ENCODE data around the gene MLNR. TPM values are rescaled to one million over a fixed set of nuclear protein-coding genes. Genes with fewer than 3 reads are reported as not detected.
A peak's percentile ranks its signal among the peaks of the same experiment; 100 is the strongest.

MLNR gene
- not detected in 2 replicates for polyA plus RNA-seq (2014; cell fraction: cytosol; rRNA removed)
- not detected in 2 replicates for polyA plus RNA-seq (2014; cell fraction: nucleus; rRNA removed)

GRCh38 chr13:49220036-49220855, at the start of gene MLNR:
Gene MLNR, plus strand, starts transcription at chr13:49220338. Its CDS starts 0 bp downstream, at chr13:49220338.
- peak; percentile 50 for DNase-seq (ENCODE audit: low spot score)

- DNase-seq (ENCODE audit: low spot score) = no peak
These were observed 48.8 kb upstream of the MLNR start for GRCh38 chr13:49171359-49171758.

- no peak for DNase-seq (ENCODE audit: low spot score)
These were observed 36.3 kb upstream of the MLNR start for GRCh38 chr13:49183672-49184325.

- no peak for DNase-seq (ENCODE audit: low spot score)
These were observed 35.5 kb upstream of the MLNR start for GRCh38 chr13:49184621-49185020.

GRCh38 chr13:49185264-49185663, 34.9 kb upstream of the MLNR start:
- no peak for DNase-seq (ENCODE audit: low spot score)

DNA sequence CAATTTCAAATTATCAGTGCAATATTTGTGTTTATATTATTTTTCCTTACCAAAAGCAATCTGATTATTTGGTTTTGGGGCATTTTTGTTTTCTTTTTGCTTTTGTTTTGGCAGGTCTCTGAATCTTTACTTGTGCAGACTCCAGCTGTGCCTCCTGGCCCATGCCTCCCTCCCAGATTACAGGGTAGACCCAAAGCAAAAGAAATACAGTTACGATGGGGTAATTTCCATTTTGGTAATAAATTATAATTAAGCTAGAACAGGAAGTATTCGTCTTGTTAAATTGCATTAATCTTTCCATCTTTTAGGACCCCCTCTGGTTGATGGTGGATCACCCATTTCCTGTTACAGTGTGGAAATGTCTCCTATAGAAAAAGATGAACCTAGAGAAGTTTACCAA, 29.2 kb upstream of the MLNR start:
- no peak for DNase-seq (ENCODE audit: low spot score)

DNA sequence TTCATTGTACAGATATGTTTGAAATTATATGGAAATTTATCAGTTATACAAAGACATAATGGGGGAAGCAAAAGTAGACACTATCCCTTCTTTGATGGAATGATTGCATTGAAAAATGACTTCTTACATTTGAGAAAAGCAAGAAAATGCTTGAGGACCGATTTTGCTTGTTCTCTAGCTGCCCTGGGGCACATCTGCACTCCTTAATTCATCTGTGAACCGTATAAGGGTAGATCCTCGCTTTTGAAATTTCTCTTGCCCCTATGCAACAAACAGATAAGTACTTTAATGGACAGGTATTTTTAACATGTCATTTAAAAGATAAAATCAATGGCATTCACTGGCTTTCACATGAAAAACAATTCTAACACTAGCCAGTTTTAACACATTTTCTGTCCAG, 13.5 kb upstream of the MLNR start:
- no peak for DNase-seq (ENCODE audit: low spot score)

DNA sequence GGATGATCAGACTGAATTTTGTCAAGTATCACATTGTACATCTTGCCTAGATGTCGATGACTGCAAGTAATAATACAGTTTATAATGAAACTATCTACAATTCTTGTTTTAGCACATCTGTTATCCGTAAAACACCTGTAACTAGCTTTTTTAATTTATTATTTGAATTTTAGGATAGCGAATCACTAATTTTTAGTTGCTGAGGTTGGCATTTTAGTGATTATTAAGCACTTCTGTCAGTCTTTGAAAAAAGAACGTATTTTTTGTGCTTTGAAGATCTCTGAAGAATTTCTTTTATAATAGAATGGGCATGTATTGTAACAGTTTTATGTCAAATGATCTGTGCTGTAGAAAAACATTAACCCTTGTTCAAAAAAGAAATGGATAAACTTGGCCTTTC, 11.5 kb upstream of the MLNR start:
- no peak for DNase-seq (ENCODE audit: low spot score)

DNA sequence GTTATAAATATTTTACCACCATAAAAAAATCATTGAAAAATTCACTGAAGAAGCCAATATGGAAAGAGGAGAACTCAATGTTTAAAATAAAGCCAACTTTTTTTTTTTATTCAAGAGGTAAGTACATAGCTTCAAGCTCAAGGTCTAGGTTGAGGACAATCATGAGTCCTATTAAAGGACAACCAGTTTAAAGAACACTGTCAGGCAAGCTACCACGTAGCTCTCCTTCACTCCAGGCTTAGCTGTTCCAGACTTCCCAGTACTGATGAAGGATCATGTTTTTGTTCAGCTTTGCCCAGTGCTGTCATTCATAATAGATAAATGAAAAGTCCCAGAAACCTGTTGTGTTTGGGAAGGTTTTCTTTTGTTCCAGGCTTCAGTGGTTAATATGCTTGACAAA, 10.0 kb upstream of the MLNR start:
- DNase-seq (ENCODE audit: low spot score) = no peak

- DNase-seq (ENCODE audit: low spot score) = no peak
These were observed 9.5 kb upstream of the MLNR start for GRCh38 chr13:49210669-49211068.

DNA sequence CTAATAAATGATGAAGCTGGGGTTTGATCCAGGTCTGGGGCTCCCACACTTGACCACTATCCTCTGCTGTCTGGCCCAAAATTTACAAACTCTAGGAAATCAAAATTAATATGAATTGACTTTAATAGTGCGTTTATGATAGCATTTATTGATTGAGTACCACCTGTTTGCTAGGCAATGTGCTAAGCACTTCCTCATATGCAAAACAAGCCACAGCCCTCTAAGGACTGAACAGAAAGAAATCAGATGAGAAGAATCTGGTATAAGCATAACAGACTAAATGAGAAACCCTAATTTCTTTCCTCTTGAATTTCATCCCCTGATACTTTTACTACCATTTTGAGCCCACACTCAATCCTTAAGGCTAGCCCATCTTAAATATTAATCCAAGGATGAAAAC, 6.6 kb upstream of the MLNR start:
- no peak for DNase-seq (ENCODE audit: low spot score)

DNA sequence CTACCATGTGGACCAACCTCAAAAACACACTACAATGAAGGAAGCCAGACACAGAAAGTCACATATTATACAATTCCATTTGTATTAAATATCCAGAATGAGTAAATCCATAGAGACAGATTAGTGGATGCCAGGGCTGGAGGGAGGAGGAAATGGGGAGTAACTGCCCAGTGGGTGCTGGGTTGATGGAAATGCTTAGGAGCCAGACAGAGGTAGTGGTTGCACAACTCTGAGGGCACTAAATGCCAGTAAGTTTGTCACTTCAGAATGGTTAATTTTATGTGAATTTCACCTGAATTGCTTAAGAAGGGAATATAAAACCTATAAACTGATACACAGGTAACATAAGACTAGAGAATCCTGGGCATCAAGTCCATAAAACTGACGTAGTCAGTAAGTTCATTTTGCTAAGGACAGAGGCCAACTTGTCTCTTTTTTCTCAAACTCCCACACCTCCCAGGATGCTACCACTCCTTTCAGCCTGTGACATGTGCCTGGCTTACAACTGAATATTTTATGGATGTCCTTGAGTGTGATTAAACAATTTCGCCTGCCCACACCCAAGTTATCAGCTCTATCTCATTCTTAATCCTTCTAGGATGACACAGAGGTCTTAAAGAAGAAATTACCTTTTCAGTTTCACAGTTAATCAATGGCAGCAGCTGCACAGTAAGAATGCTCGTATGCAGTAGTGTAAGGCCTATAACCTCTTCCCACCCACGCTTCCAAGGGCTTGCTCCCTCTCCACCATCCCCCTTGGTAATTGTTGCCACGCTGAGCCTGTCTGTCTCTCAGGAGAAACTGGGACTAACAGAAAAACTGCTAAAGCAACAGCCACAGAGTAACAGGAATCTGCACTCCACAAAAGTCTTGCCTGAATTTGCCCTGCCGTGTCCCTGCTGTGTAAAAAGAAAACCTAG, 5.9 kb upstream of the MLNR start:
- no peak for DNase-seq (ENCODE audit: low spot score)

DNA sequence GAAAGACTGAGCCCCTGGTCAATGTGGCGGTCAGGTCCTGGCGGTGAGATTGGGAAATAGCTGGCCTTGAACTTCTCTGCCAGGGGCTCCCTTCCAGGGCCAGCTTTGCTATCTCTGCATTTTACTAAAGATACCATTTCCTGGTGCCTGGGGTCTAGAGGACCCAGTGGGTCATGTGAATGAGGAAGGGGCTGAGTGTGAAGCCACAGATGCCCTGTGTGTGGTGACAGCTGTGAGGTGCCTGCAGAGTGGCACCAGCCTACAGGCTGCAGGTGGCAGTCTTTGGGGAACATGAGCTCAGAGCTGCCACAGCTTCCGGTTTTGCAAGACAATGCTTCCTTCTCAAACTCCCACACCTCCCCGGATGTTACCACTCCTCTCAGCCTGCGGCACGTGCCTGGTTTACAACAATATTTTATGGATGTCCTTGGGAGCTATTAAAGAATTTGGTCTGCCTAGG, 5.2 kb upstream of the MLNR start:
- no peak for DNase-seq (ENCODE audit: low spot score)

DNA sequence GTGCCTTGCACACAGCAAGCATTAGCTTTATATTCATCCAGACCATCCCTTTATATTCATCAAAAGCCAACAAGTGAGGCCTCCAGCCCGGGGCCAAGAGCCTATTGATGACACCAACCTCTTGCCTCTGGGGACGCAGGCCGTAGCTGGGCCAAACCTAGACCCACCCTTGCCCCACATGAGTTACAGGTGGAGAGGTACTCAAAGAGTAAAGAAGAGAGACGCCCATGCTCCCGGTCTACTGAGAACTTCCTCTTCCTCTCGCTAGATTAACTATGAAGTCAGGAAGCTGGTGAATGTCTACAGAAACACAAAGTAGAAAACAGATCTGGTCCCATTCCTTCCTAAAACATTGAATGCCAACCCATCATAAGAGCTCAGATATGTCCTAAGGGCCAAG, 3.8 kb upstream of the MLNR start:
- no peak for DNase-seq (ENCODE audit: low spot score)

GRCh38 chr13:49217962-49218492, 2.1 kb upstream of the MLNR start:
- DNase-seq (ENCODE audit: low spot score) = no peak

DNA sequence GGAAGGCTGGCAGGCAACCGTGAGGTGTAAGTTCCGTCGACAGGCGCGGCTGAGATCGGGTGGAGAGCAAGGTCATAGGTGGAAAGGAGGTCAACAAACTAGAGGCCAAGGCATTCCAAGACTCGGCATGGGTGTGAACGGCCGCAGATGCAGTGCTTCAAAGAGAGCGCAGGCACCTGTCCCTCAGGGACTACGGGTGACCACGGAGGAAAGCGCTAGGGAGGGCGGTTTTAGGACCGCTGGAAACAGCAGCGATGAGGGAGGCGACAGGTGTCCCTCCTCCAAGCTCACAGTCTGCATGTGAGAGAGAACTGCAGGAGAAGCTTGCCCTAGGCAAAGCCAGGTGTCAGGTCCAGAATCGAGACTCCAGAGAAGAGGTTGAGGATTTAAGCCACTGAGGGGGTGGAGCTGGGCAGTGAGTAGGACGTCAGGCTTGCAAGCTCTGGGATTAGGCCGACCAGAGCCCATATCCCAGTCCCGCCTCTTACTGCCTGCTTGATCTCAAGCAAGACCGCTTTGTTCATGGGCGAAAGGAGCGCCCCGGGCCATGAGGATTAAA, 1.6 kb upstream of the MLNR start:
- no peak for DNase-seq (ENCODE audit: low spot score)

DNA sequence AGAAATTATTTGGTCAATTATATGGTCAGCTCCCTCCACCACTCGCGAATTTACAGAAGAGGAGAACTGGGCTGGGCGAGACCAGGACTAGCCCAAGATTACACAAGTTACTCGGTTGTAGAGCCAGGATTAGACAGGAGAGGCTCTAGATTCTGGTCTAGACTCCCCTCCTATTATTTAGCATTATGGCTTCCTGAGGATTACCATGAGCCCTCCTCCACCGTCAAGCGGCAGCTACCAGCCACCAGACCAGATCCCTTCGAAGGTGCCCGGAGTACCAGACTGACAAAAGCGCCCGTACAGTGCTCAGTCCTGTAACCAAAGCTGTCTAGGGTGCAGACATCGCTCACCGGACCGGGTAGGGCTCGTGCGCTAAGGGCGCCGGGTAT, 497 bp upstream of the MLNR start:
- DNase-seq (ENCODE audit: low spot score) = peak; percentile 32

DNA sequence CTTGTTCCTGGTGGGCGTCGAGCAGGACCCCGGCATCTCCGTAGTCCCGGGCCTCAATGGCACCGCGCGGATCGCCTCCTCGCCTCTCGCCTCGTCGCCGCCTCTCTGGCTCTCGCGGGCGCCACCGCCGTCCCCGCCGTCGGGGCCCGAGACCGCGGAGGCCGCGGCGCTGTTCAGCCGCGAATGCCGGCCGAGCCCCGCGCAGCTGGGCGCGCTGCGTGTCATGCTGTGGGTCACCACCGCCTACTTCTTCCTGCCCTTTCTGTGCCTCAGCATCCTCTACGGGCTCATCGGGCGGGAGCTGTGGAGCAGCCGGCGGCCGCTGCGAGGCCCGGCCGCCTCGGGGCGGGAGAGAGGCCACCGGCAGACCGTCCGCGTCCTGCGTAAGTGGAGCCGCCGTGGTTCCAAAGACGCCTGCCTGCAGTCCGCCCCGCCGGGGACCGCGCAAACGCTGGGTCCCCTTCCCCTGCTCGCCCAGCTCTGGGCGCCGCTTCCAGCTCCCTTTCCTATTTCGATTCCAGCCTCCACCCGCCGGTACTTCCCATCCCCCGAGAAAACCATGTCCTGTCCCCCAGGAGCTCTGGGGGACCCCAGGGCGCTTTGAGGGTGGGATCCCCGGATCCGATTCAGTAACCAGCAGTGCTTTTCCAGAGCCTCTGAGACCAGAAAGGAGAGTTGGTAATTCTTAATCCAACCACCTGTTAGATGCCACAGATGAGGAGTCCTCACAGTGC, 885 bp downstream of the MLNR start:
- DNase-seq (ENCODE audit: low spot score) = no peak

- no peak for DNase-seq (ENCODE audit: low spot score)
These were observed 1.4 kb downstream of the MLNR start for GRCh38 chr13:49221590-49221965.

GRCh38 chr13:49225223-49226042, 5.3 kb downstream of the MLNR start:
- no peak for DNase-seq (ENCODE audit: low spot score)
